HEK293 (cell line): ENCODE data around the gene ABCA7.

ENCODE experiments used
- BCL11B ChIP-seq: fragments of 450-650 bp; formaldehyde crosslinking; IDR thresholded peaks from 2 replicates; pipeline ENCODE4 v1.5.1; 2016; ENCODE audit warnings: low read depth, missing biosample characterization, missing genetic modification characterization
- GFI1B ChIP-seq: fragments of 450-650 bp; formaldehyde crosslinking; IDR thresholded peaks from 2 replicates; pipeline ENCODE4 v1.5.1; 2016; ENCODE audit warnings: missing biosample characterization, missing genetic modification characterization
- KLF1 ChIP-seq: fragments of 450-650 bp; formaldehyde crosslinking; IDR thresholded peaks from 2 replicates; pipeline ENCODE4 v1.5.1; 2016; ENCODE audit warnings: missing biosample characterization, missing genetic modification characterization
- SCRT2 ChIP-seq: fragments of 450-650 bp; formaldehyde crosslinking; IDR thresholded peaks from 2 replicates; pipeline ENCODE4 v1.5.1; 2016; ENCODE audit warnings: missing biosample characterization, missing genetic modification characterization
- SP2 ChIP-seq: fragments of 450-650 bp; formaldehyde crosslinking; IDR thresholded peaks from 2 replicates; pipeline ENCODE4 v1.5.1; 2016; ENCODE audit warnings: missing biosample characterization, missing genetic modification characterization
- SP3 ChIP-seq: fragments of 450-650 bp; formaldehyde crosslinking; IDR thresholded peaks from 2 replicates; pipeline ENCODE4 v1.5.1; 2016; ENCODE audit warnings: missing biosample characterization, missing genetic modification characterization
- ZBTB20 ChIP-seq: fragments of 450-650 bp; formaldehyde crosslinking; IDR thresholded peaks from 2 replicates; pipeline ENCODE4 v1.5.1; 2016; ENCODE audit warnings: missing biosample characterization, missing genetic modification characterization
- ZBTB49 ChIP-seq: fragments of 450-650 bp; formaldehyde crosslinking; IDR thresholded peaks from 2 replicates; pipeline ENCODE4 v1.5.1; 2016; ENCODE audit warnings: missing biosample characterization, missing genetic modification characterization, low read depth
- ZFHX2 ChIP-seq: fragments of 450-650 bp; formaldehyde crosslinking; conservative IDR thresholded peaks from 2 replicates; pipeline ENCODE4 v1.5.1; 2016; ENCODE audit warnings: missing biosample characterization, missing genetic modification characterization
- ZNF132 ChIP-seq: fragments of 450-650 bp; formaldehyde crosslinking; IDR thresholded peaks from 2 replicates; pipeline ENCODE4 v1.5.1; 2017; ENCODE audit warnings: missing biosample characterization, missing genetic modification characterization, borderline replicate concordance
- ZNF133 ChIP-seq: fragments of 450-650 bp; formaldehyde crosslinking; IDR thresholded peaks from 2 replicates; pipeline ENCODE4 v1.5.1; 2016; ENCODE audit warnings: missing biosample characterization, missing genetic modification characterization
- ZNF140 ChIP-seq: fragments of 450-650 bp; formaldehyde crosslinking; IDR thresholded peaks from 2 replicates; pipeline ENCODE4 v1.5.1; 2016; ENCODE audit warnings: missing biosample characterization, missing genetic modification characterization
- ZNF214 ChIP-seq: fragments of 450-650 bp; formaldehyde crosslinking; IDR thresholded peaks from 2 replicates; pipeline ENCODE4 v1.5.1; 2017; ENCODE audit warnings: missing biosample characterization, mild to moderate bottlenecking, missing genetic modification characterization, borderline replicate concordance
- ZNF423 ChIP-seq: fragments of 450-650 bp; formaldehyde crosslinking; IDR thresholded peaks from 2 replicates; pipeline ENCODE4 v1.5.1; 2016; ENCODE audit warnings: missing biosample characterization, missing genetic modification characterization
- ZNF548 ChIP-seq: fragments of 450-650 bp; formaldehyde crosslinking; IDR thresholded peaks from 2 replicates; pipeline ENCODE4 v1.5.1; 2016; ENCODE audit warnings: missing biosample characterization, missing genetic modification characterization
- ZNF600 ChIP-seq: fragments of 450-650 bp; formaldehyde crosslinking; IDR thresholded peaks from 2 replicates; pipeline ENCODE4 v1.5.1; 2016; ENCODE audit warnings: missing biosample characterization, missing genetic modification characterization
- ZSCAN4 ChIP-seq: fragments of 450-650 bp; formaldehyde crosslinking; IDR thresholded peaks from 2 replicates; pipeline ENCODE4 v1.5.1; 2017; ENCODE audit warnings: missing biosample characterization, missing genetic modification characterization
- TF ChIP-seq, protein P1 (sequence below): fragments of 450-650 bp; formaldehyde crosslinking; IDR thresholded peaks from 2 replicates; pipeline ENCODE4; 2016; ENCODE audit warnings: missing biosample characterization, missing genetic modification characterization
- TF ChIP-seq, protein P2 (sequence below): fragments of 450-650 bp; formaldehyde crosslinking; IDR thresholded peaks from 2 replicates; pipeline ENCODE4 v1.5.1; 2016; ENCODE audit warnings: missing biosample characterization, missing genetic modification characterization
- TF ChIP-seq, protein P3 (sequence below): fragments of 450-650 bp; formaldehyde crosslinking; IDR thresholded peaks from 2 replicates; pipeline ENCODE4 v1.5.1; 2016; ENCODE audit warnings: missing biosample characterization, missing genetic modification characterization
- TF ChIP-seq, protein P4 (sequence below): fragments of 450-650 bp; formaldehyde crosslinking; IDR thresholded peaks from 2 replicates; pipeline ENCODE4 v1.5.1; 2016; ENCODE audit warnings: missing biosample characterization, missing genetic modification characterization, borderline replicate concordance
- TF ChIP-seq, protein P5 (sequence below): fragments of 450-650 bp; formaldehyde crosslinking; IDR thresholded peaks from 2 replicates; pipeline ENCODE4 v1.5.1; 2016; ENCODE audit warnings: missing biosample characterization, missing genetic modification characterization

ABCA7 gene

GRCh38 chr19:1017115-1017905, 22.6 kb upstream of the ABCA7 start (continued):
- TF ChIP-seq ZNF214 (tag by site-specific recombination), result no peak
- no peak for TF ChIP-seq ZBTB49
- TF ChIP-seq, protein P1, sequence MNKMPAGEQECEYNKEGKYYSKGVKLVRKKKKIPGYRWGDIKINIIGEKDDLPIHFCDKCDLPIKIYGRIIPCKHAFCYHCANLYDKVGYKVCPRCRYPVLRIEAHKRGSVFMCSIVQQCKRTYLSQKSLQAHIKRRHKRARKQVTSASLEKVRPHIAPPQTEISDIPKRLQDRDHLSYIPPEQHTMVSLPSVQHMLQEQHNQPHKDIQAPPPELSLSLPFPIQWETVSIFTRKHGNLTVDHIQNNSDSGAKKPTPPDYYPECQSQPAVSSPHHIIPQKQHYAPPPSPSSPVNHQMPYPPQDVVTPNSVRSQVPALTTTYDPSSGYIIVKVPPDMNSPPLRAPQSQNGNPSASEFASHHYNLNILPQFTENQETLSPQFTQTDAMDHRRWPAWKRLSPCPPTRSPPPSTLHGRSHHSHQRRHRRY (tag by site-specific recombination), result no peak
- TF ChIP-seq SP2 (tag by site-specific recombination), result peak; percentile 47
- TF ChIP-seq, protein P2, sequence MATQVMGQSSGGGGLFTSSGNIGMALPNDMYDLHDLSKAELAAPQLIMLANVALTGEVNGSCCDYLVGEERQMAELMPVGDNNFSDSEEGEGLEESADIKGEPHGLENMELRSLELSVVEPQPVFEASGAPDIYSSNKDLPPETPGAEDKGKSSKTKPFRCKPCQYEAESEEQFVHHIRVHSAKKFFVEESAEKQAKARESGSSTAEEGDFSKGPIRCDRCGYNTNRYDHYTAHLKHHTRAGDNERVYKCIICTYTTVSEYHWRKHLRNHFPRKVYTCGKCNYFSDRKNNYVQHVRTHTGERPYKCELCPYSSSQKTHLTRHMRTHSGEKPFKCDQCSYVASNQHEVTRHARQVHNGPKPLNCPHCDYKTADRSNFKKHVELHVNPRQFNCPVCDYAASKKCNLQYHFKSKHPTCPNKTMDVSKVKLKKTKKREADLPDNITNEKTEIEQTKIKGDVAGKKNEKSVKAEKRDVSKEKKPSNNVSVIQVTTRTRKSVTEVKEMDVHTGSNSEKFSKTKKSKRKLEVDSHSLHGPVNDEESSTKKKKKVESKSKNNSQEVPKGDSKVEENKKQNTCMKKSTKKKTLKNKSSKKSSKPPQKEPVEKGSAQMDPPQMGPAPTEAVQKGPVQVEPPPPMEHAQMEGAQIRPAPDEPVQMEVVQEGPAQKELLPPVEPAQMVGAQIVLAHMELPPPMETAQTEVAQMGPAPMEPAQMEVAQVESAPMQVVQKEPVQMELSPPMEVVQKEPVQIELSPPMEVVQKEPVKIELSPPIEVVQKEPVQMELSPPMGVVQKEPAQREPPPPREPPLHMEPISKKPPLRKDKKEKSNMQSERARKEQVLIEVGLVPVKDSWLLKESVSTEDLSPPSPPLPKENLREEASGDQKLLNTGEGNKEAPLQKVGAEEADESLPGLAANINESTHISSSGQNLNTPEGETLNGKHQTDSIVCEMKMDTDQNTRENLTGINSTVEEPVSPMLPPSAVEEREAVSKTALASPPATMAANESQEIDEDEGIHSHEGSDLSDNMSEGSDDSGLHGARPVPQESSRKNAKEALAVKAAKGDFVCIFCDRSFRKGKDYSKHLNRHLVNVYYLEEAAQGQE (tag by site-specific recombination), result no peak
- TF ChIP-seq KLF1 (tag by site-specific recombination), result peak; percentile 100
- no peak for TF ChIP-seq GFI1B (tag by site-specific recombination)
- peak; percentile 71 for TF ChIP-seq SP3 (tag by site-specific recombination)
- TF ChIP-seq, protein P3, sequence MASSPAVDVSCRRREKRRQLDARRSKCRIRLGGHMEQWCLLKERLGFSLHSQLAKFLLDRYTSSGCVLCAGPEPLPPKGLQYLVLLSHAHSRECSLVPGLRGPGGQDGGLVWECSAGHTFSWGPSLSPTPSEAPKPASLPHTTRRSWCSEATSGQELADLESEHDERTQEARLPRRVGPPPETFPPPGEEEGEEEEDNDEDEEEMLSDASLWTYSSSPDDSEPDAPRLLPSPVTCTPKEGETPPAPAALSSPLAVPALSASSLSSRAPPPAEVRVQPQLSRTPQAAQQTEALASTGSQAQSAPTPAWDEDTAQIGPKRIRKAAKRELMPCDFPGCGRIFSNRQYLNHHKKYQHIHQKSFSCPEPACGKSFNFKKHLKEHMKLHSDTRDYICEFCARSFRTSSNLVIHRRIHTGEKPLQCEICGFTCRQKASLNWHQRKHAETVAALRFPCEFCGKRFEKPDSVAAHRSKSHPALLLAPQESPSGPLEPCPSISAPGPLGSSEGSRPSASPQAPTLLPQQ, result no peak
- TF ChIP-seq ZNF423 (tag by site-specific recombination), result peak; percentile 83
- TF ChIP-seq ZNF133 (tag by site-specific recombination), result no peak
- TF ChIP-seq ZNF140, result no peak
- 0 out of 2 replicates have a peak, but pooled peaks have one; percentile 10 for TF ChIP-seq ZNF600 (tag by site-specific recombination)
- TF ChIP-seq, protein P4, sequence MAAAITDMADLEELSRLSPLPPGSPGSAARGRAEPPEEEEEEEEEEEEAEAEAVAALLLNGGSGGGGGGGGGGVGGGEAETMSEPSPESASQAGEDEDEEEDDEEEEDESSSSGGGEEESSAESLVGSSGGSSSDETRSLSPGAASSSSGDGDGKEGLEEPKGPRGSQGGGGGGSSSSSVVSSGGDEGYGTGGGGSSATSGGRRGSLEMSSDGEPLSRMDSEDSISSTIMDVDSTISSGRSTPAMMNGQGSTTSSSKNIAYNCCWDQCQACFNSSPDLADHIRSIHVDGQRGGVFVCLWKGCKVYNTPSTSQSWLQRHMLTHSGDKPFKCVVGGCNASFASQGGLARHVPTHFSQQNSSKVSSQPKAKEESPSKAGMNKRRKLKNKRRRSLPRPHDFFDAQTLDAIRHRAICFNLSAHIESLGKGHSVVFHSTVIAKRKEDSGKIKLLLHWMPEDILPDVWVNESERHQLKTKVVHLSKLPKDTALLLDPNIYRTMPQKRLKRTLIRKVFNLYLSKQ (tag by site-specific recombination), result peak; percentile 56; the same call in 1 of the 2 replicates
- peak; percentile 99 for TF ChIP-seq ZFHX2 (tag by site-specific recombination)
- no peak for TF ChIP-seq ZNF132 (tag by site-specific recombination)
- peak; percentile 24; the same call in 1 of the 2 replicates for TF ChIP-seq SCRT2 (tag by site-specific recombination)
- no peak for TF ChIP-seq ZSCAN4 (tag by site-specific recombination)
- TF ChIP-seq ZBTB20, result peak; percentile 99
- no peak for TF ChIP-seq ZNF548
- TF ChIP-seq BCL11B (tag by site-specific recombination), result peak; percentile 31; the same call in 1 of the 2 replicates
- TF ChIP-seq, protein P5, sequence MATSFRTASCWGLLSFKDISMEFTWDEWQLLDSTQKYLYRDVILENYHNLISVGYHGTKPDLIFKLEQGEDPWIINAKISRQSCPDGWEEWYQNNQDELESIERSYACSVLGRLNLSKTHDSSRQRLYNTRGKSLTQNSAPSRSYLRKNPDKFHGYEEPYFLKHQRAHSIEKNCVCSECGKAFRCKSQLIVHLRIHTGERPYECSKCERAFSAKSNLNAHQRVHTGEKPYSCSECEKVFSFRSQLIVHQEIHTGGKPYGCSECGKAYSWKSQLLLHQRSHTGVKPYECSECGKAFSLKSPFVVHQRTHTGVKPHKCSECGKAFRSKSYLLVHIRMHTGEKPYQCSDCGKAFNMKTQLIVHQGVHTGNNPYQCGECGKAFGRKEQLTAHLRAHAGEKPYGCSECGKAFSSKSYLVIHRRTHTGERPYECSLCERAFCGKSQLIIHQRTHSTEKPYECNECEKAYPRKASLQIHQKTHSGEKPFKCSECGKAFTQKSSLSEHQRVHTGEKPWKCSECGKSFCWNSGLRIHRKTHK (tag by site-specific recombination), result no peak
